GM18502 (cell line): ENCODE results near the gene KIR2DL3.
"Not testable (repeated sequence)": the region's sequence is repeated elsewhere in the genome, so short reads cannot be mapped to it uniquely, and the experiment has no call there.

Experiments
- ATAC-seq: cut with Tn5 transposase; IDR thresholded peaks from one replicate; pipeline ENCODE4 v1.9.1; 2021; ENCODE audit warnings: mild to moderate bottlenecking; ENCODE audit not compliant: unreplicated experiment, poor library complexity

Gene KIR2DL3

DNA sequence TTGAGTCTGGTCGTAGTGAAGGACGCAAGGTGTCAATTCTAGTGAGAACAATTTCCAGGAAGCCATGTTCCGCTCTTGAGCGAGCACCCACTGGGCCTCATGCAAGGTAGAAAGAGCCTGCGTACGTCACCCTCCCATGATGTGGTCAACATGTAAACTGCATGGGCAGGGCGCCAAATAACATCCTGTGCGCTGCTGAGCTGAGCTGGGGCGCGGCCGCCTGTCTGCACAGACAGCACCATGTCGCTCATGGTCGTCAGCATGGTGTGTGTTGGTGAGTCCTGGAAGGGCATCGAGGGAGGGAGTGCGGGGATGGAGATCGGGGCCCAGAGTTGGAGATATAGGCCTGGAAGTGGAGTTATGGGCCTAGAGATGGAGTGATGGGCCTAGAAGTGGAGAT lies at the start of gene KIR2DL3:
Gene KIR2DL3, plus strand, starts transcription at position 208 of the 400 bp plus-strand sequence. Its CDS starts 33 bp downstream, at position 241.
- not testable (repeated sequence) for ATAC-seq

DNA sequence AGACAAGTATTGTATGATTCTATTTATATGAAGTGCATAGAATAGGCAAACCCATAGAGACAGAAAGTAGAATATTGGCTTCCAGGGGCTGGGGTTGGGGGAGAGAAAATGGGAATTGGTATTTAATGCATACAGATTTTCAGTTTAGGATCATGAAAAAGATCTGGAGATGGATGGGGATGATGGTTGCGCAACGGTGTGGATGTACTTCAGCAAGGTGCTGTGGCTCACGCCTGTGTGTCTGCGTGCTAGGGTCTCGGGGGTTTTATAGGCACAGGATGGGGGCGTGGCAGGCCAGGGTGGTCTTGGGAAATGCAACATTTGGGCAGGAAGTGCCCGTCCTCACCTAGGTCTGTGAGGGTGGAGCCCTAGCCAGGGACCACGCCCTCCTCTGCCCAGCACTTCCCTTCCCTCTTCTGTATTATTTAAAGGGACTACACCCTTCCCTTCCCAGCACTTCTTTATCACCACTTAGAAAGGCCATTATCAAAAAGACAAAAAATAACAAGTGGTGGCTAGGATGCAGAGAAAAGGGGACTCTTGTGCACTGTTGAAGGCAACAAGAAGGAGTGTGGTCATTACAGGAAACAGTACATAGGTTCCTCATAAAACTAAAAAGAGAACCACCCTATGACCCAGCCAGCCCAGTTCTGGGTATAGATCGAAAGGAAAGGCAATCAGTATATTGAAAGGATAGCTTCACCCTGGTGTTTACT lies 46.6 kb upstream of the KIR2DL3 start:
- ATAC-seq, result no peak

DNA sequence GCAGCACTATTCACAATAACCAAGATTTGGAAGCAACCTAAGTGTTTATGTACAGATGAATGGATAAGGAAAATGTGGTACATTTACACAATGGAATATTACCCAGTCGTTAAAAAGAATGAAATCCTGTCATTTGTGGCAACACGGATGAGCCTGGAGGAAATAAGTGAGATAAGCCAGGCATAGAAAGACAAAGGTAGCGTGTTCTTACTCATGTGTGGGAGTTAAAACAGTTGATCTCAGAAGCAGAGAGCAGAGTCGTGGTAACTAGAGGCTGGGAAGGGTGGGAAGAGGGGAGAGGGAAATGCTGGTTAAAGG lies 46.1 kb upstream of the KIR2DL3 start:
- no peak for ATAC-seq

DNA sequence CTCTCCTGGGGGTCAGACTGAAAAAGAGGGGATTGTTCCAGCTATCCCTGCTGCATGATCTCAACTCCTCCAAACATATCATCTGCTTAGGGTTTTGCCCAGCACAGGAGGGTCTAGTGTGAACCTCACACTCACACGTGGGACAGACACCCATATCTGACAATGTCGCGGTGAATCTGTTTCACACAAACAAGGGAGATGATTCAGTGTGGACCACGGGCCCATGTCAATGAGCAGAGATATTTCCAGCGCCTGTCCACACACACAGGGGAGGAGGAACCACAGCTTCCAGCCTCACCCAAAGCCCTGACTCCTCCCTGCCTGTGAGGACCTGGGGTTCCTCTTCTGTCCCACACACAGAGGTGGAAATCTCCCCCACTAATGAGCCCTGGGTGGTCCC lies 43.7 kb upstream of the KIR2DL3 start:
- no peak for ATAC-seq

DNA sequence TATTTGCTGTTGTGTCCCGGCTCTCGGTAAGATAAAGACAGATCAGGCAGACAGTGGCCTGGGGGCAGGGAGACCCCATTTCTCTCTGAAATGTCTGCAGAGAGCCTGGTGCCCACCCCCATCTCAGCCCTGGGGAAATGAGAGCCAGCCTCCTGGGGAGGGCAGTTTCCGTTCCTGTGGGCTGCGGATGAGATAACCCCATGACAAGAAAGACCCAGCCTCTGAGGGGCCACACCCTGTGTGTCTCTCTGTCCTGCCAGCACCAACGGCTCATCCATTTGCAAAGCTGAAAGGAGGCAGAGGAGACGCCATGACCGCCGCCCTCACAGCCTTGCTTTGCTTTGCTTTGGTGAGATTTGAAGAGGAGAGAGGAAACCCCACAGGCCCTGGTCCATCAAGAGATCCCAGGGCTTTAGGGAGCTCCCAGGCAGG lies 42.2 kb upstream of the KIR2DL3 start:
- no peak for ATAC-seq

DNA sequence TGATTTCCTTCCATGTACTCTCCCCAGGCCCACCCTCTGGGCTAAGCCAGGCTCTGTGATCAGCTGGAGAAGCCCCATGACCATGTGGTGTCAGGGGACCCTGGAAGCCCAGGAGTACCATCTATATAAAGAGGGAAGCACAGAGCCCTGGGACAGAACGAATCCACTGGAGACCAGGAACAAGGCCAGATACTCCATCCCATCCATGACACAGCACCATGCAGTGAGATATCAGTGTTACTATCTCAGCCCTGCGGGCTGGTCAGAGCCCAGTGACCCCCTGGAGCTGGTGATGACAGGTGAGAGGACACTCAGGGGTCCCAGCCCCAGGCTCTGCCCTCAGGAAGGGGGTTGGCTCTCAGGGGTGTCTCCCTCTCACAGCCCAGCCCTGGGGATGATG lies 41.5 kb upstream of the KIR2DL3 start:
- no peak for ATAC-seq

DNA sequence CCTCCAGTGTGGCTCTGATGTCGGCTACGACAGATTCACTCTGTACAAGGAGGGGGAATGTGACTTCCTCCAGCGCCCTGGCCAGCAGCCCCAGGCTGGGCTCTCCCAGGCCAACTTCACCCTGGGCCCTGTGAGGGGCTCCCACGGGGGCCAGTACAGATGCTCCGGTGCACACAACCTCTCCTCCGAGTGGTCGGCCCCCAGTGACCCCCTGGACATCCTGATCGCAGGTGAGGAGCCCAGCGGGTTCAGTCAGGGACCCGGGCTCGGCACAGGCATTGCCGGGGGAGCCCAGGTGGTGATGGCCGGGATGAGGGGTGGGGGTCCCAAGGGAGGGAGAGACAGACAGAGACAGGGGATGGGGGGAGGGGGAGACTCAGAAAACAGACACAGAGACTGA lies 40.6 kb upstream of the KIR2DL3 start:
- ATAC-seq, result not testable (repeated sequence)

DNA sequence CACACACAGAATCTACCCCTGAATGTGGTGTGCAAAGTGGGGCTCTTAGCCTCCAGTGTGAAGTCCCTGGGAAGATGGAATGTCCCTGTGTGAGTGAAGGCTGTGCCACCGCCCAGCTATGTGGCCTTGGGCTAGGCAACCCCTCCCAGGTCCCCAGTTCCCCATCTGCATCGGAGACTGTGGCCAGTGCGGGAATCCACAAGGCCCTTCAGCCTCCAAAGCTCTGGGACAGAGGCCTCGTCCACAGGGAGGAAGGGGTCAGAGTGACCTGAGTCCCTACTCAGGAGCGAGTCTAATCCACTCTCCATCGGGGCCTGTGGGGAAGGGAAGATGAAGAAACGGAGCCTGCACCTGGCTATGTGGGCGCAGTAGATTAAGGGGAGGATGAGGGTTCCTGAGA lies 33.4 kb upstream of the KIR2DL3 start:
- no peak for ATAC-seq

DNA sequence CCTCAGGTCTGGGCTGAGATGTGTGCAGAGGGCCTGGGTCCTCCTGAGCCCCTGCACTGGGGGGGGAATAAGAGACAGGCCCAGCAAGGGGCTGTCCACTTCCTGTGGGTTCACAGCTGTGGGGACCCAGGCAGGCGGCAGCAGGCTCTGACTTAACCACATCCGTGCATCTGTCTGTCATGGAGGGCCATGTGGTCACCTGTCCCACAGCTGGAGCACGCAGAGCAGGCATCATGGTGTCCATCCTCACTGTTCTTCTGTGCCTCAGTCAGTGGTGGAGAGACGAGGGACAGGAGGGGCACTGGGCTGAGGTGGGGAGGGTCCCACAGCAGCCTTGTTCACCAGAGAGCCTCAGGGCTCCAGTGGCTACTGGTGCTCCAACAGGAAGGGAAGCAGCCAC lies 30.4 kb upstream of the KIR2DL3 start:
- ATAC-seq, result no peak

DNA sequence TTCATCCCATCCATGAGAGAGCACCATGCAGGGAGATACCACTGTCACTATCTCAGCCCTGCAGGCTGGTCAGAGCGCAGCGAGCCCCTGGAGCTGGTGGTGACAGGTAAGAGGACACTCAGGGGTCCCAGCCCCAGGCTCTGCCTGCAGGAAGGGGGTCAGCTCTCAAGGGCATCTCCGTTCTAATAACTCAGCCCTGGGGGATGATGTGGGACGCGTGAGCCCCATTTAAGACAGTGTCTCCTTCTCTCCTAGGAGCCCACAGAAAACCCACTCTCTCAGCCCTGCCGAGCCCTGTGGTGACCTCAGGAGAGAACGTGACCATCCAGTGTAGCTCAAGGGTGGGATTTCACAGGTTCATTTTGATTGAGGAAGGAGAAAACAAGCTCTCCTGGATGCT lies 29.5 kb upstream of the KIR2DL3 start:
- ATAC-seq, result no peak

DNA sequence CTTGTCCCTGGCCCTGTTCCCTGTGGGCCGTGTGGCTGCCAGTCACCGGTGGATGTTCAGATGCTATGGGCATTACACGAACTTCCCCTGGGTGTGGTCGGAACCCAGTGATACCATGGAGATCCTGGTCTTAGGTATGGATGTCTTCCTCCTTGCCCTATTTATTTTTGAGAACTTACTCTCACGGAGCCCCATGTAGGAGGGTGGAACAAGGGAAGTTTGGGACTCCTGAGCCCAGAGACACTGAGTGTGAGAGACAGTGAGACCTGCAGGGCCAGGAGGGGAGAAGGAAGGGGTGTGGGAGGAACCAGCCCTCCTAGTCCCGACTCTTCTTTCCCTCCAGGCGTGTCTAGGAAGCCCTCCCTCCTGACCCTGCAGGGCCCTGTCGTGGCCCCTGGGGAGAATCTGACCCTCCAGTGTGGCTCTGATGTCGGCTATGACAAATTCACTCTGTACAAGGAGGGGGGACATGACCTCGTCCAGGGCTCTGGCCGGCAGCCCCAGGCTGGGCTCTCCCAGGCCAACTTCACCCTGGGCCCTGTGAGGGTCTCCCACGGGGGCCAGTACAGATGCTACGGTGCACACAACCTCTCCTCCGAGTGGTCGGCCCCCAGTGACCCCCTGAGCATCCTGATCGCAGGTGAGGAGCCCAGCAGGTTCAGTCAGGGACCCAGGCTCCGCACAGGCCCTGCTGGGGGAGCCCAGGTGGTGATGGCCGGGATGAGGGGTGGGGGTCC lies 28.9 kb upstream of the KIR2DL3 start:
- ATAC-seq, result no peak

DNA sequence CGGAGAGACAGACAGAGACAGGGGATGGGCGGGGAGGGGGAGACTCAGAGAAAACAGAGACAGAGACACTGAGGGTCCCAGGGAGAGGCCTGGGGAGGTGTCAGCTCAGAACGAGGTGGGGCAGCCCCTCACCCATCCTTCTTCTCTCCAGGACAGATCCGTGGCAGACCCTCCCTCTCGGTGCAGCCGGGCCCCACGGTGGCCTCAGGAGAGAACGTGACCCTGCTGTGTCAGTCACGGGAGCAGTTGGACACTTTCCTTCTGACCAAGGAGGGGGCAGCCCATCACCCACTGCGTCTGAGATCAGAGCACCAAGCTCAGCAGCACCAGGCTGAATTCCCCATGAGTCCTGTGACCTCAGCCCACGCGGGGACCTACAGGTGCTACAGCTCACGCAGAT lies 28.4 kb upstream of the KIR2DL3 start:
- ATAC-seq, result not testable (repeated sequence)

DNA sequence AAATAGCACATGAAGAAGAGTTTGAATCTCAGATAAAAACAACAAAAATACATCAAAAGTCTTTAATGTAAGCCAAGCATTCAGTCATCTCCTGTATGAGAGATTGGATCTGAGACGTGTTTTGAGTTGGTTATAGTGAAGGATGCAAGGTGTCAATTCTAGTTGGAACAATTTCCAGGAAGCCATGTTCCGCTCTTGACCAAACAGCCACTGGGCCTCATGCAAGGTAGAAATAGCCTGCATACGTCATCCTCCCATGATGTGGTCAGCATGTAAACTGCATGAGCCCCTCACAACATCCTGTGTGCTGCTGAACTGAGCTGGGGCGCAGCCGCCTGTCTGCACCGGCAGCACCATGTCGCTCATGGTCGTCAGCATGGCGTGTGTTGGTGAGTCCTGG lies 14.2 kb upstream of the KIR2DL3 start, which contains the start of gene KIR3DL3:
Gene KIR3DL3, plus strand, starts transcription at position 301 of the 400 bp plus-strand sequence. Its CDS starts 55 bp downstream, at position 356.
- no peak for ATAC-seq

DNA sequence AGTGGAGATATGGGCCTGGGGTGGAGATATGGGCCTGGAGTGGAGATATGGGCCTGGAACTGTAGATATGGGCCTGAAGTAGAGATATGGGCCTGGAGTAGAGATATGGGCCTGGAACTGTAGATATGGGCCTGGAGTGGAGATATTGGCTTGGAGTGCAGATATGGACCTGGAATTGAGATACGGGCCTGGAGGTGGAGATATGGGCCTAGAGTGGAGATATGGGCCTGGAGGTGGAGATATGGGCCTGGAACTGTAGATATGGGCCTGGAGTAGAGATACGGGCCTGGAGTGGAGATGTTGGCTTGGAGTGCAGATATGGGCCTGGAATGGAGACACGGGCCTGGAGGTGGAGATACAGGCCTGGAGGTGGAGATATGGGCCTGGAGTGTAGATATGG lies 13.7 kb upstream of the KIR2DL3 start:
- no peak for ATAC-seq

DNA sequence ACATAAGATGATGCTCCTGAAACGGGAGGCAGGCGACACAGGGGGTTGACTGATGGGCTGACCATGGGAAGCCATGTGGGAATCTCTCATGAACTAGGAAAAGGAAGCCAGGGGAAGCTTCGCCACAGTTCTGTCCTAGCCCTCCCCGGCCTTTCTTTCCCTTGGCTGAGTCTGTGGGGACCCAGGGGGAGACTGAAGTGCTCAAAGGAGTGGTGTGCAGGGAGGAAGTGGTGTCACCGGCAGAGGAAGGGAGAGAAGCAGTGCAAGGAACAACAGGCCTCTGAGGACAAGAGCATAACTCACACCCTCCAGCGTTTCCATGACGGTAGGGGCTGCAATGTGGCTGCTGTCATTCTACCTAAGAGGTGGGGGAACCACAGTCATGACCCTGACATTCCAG lies 13.0 kb upstream of the KIR2DL3 start:
- no peak for ATAC-seq

DNA sequence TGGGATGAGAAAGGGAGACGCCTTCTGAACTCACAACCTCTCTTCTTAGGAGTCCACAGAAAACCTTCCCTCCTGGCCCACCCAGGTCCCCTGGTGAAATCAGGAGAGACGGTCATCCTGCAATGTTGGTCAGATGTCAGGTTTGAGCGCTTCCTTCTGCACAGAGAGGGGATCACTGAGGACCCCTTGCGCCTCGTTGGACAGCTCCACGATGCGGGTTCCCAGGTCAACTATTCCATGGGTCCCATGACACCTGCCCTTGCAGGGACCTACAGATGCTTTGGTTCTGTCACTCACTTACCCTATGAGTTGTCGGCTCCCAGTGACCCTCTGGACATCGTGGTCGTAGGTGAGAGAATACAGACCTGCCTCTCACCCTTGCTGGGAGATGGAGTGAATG lies 10.8 kb upstream of the KIR2DL3 start:
- ATAC-seq, result no peak

DNA sequence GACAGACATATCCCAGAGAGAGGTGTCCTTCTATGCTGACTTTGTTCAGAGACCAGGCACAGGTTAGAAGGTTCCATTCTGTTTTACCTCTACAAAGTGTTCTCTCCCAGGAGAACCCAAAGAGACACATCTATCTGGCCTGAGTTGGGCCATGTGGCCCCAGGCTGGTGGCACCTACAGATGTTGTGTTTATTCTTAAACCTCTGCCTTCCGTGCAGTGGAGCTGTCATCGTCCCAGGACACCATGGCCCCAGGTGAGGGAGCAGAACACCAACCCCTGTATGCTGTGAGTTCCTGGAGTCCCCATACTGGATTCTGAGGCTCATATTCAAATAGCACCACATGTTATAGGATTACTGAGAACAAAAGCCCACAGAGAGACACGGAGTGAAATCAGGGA lies 10.1 kb upstream of the KIR2DL3 start:
- ATAC-seq, result no peak

DNA sequence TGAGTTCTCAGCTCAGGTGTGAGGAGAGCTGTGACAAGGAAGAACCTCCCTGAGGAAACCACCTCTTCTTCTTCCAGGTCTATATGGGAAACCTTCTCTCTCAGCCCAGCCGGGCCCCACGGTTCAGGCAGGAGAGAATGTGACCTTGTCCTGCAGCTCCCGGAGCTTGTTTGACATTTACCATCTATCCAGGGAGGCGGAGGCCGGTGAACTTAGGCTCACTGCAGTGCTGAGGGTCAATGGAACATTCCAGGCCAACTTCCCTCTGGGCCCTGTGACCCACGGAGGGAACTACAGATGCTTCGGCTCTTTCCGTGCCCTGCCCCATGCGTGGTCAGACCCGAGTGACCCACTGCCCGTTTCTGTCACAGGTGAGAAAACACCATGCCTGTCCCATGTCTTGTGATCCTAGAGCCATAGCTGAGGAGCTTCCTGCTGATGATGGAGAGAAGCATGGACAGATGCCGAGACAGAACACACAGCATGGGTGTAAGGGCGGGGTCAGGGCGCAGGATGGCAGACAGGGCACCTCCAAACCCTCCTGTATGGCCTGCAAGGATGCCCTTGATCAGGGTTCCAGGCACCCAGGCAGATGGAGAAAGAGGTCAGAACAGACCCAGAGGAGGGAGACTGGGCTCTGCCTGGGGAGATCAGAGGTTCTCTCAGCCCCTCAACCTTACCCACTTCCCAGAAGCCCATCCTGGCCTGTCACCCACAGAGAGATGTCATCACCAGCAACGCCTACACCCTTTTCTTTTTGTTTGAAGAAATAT lies 8.7 kb upstream of the KIR2DL3 start:
- ATAC-seq, result no peak

DNA sequence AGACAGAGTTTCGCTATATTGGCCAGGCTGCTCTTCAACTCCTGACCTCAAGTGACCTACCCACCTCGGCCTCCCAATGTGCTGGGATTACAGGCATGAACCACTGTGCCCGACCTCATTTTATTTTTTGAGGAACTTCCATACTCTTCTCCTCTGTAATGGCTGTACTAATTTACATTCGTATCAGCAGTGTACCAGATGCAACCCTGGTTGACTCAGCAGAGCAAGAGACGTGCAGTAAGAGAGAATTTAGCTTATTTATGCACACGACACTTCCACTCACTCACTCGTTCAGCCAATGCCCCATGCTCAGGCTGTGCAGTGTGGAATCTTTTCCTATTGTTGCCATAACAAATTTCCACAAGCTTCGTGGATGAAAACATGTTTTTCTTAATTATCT lies 7.1 kb upstream of the KIR2DL3 start:
- ATAC-seq, result no peak

DNA sequence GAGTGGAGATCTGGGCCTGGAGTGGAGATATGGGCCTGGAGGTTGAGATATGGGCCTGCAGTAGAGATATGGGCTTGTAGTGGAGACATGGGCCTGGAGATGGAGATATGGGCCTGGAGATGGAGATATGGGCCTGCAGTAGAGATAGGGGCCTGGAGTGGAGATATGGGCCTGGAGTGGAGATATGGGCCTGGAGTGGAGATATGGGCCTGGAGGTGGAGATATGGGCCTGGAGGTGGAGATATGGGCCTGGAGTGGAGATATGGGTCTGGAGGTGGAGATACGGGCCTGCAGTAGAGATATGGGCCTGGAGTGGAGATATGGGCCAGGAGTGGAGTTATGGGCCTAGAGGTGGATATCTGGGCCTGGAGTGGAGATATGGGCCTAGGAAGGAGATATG lies 402 bp downstream of the KIR2DL3 start:
- ATAC-seq, result no peak
